ENCODE results near the gene GP5. TPM values are rescaled to one million over a fixed set of nuclear protein-coding genes. Genes with fewer than 3 reads are reported as not detected.

Gene GP5
- total and polyA plus RNA-seq, 4 donors: 0.03 to 3.3 (median 0.16) TPM

- no peak for DNase-seq (ENCODE audit: low spot score)
- Histone ChIP-seq H3K9me3 (ENCODE audit: control insufficient read depth in 4 of 4, low read length in 3 of 4) (no peaks in the 10 kb centered on the region), H3K4me1 (ENCODE audit: control insufficient read depth in 4 of 4, insufficient read depth in 4 of 4, low read length in 3 of 4) (no peaks in the 10 kb centered on the region), H3K4me3 (ENCODE audit: low read depth in 1 of 3, low read length in 3 of 3) (no peak overlapping the region), H3K27ac (ENCODE audit: low read depth in 1 of 2, low read length in 2 of 2) (no peak overlapping the region), H3K36me3 (ENCODE audit: control insufficient read depth in 4 of 4, insufficient read depth in 3 of 4, low read depth in 1 of 4, low read length in 3 of 4) (no peaks in the 10 kb centered on the region), H3K9ac (ENCODE audit: low read depth in 1 of 2, low read length in 2 of 2) (no peak overlapping the region), H3K27me3 (ENCODE audit: control insufficient read depth in 4 of 4, insufficient read depth in 4 of 4, low read length in 3 of 4) (no peaks in the 10 kb centered on the region)
- WGBS: 84% methylated on average over 9 of the region's 9 CpGs
- no peak for TF ChIP-seq ZBTB33 (IDR thresholded peaks at IDR 0.05)
Measured at GRCh38 chr3:194382892-194383223, 16.2 kb downstream of the GP5 start.

GRCh38 chr3:194382196-194382891 is 16.7 kb downstream of the GP5 start:
- no peak overlapping the region for H3K9ac ChIP-seq (ENCODE audit: low read depth in 1 of 2, low read length in 2 of 2)
- WGBS: 64% methylated on average over 20 of the region's 20 CpGs
- no peak for TF ChIP-seq CTCF (IDR thresholded peaks at IDR 0.05; ENCODE audit: low read depth, low read length, missing input control)
- no peak for TF ChIP-seq REST (IDR thresholded peaks at IDR 0.05)
- peaks cover 0 to 2% (median 0%) of the 10 kb centered on the region in 4 donors for H3K27me3 ChIP-seq (ENCODE audit: control insufficient read depth in 4 of 4, insufficient read depth in 4 of 4, low read length in 3 of 4)
- no peaks in the 10 kb centered on the region for H3K36me3 ChIP-seq (ENCODE audit: control insufficient read depth in 4 of 4, insufficient read depth in 3 of 4, low read depth in 1 of 4, low read length in 3 of 4)
- H3K4me3 ChIP-seq (ENCODE audit: low read depth in 1 of 3, low read length in 3 of 3): no peak overlapping the region
- no peaks in the 10 kb centered on the region for H3K9me3 ChIP-seq (ENCODE audit: control insufficient read depth in 4 of 4, low read length in 3 of 4)
- no peak overlapping the region for H3K27ac ChIP-seq (ENCODE audit: low read depth in 1 of 2, low read length in 2 of 2)
- no peak for DNase-seq (ENCODE audit: low spot score)
- H3K4me1 ChIP-seq (ENCODE audit: control insufficient read depth in 4 of 4, insufficient read depth in 4 of 4, low read length in 3 of 4): no peaks in the 10 kb centered on the region

- Histone ChIP-seq H3K27me3 (ENCODE audit: control insufficient read depth in 4 of 4, insufficient read depth in 4 of 4, low read length in 3 of 4) (peaks cover 0 to 2% (median 0%) of the 10 kb centered on the region in 4 donors), H3K4me3 (ENCODE audit: low read depth in 1 of 3, low read length in 3 of 3) (no peak overlapping the region), H3K27ac (ENCODE audit: low read depth in 1 of 2, low read length in 2 of 2) (no peak overlapping the region), H3K36me3 (ENCODE audit: control insufficient read depth in 4 of 4, insufficient read depth in 3 of 4, low read depth in 1 of 4, low read length in 3 of 4) (no peaks in the 10 kb centered on the region), H3K9ac (ENCODE audit: low read depth in 1 of 2, low read length in 2 of 2) (no peak overlapping the region), H3K4me1 (ENCODE audit: control insufficient read depth in 4 of 4, insufficient read depth in 4 of 4, low read length in 3 of 4) (no peaks in the 10 kb centered on the region), H3K9me3 (ENCODE audit: control insufficient read depth in 4 of 4, low read length in 3 of 4) (no peaks in the 10 kb centered on the region)
- DNase-seq (ENCODE audit: low spot score): no peak
- no peak for TF ChIP-seq YY1 (IDR thresholded peaks at IDR 0.05)
- TF ChIP-seq RXRA (IDR thresholded peaks at IDR 0.05): no peak
- TF ChIP-seq EGR1 (IDR thresholded peaks at IDR 0.05; ENCODE audit: low read depth in 2 of 2): no peak
- no peak for TF ChIP-seq GABPA (IDR thresholded peaks at IDR 0.05 in 1 of 2, conservative IDR thresholded peaks at IDR 0.05 in 1 of 2)
- 76% methylated on average over 17 of the region's 17 CpGs for WGBS
Measured at GRCh38 chr3:194381460-194381875, 17.6 kb downstream of the GP5 start.

Data from liver (tissue), 9 donors.